Testis (tissue), 2 donors: ENCODE results near the gene CEP72.

Experiments used
- POLR2A ChIP-seq: fragments of 450-650 bp; IDR thresholded peaks from one replicate; pipeline ENCODE4 v1.6.1; 2017; ENCODE audit warnings: antibody characterized with exemption, mild to moderate bottlenecking, moderate library complexity
- TF ChIP-seq, protein P1 (sequence below), 3 experiments: fragments of 450-650 bp in 2 of 3; fragments of 200-600 bp in 1 of 3; sonication (generic) in 1 of 3; IDR thresholded peaks; one replicate each; pipeline ENCODE4 v1.5.1; 2016 to 2019; ENCODE audit warnings: antibody characterized with exemption in 3 of 3, mild to moderate bottlenecking in 2 of 3, moderate library complexity in 1 of 3

- TF ChIP-seq, protein P1, sequence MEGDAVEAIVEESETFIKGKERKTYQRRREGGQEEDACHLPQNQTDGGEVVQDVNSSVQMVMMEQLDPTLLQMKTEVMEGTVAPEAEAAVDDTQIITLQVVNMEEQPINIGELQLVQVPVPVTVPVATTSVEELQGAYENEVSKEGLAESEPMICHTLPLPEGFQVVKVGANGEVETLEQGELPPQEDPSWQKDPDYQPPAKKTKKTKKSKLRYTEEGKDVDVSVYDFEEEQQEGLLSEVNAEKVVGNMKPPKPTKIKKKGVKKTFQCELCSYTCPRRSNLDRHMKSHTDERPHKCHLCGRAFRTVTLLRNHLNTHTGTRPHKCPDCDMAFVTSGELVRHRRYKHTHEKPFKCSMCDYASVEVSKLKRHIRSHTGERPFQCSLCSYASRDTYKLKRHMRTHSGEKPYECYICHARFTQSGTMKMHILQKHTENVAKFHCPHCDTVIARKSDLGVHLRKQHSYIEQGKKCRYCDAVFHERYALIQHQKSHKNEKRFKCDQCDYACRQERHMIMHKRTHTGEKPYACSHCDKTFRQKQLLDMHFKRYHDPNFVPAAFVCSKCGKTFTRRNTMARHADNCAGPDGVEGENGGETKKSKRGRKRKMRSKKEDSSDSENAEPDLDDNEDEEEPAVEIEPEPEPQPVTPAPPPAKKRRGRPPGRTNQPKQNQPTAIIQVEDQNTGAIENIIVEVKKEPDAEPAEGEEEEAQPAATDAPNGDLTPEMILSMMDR (IDR thresholded peaks at IDR 0.05) = no peak
- no peak for TF ChIP-seq POLR2A
Measured at GRCh38 chr5:626850-627249, 14.7 kb downstream of the CEP72 start.
